ENCODE results near the gene MX1.

The MX1 gene

DNA sequence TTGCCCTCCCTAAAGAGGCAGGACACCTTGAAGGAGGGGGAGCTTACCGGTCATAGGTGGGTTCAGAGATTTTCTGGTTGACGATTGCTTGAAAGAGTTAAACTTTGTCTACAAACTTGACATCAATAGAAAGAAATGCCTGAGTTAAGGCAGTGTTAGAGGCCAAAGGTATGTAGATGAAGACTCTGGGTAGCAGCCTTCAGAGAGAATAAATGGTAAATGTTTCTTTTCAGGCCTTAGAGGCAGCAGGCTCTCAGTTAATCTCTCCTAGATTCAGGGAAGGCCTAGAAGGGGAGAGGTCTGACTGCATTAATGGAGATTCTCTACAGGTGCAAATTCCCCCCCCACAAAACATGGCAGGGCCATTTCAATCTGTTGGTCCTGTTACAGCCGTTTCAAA is 27.7 kb downstream of the MX1 start:
- Histone ChIP-seq H2BK15ac (ENCODE audit: low read depth, poor library complexity, severe bottlenecking) (no peak overlapping the region), H2BK12ac (ENCODE audit: low read length in 2 of 2) (no peak overlapping the region), H3K9me3 (ENCODE audit: control insufficient read depth, low read length) (no peaks in the 10 kb centered on the region), H3K4ac (ENCODE audit: low read depth in 1 of 2, low read length in 2 of 2) (no peak overlapping the region), H4K91ac (ENCODE audit: low read length) (no peak overlapping the region), H3K79me1 (replicated peaks; ENCODE audit: low read length, poor library complexity, severe bottlenecking) (no peaks in the 10 kb centered on the region), H3K4me1 (ENCODE audit: control insufficient read depth, insufficient read depth, low read depth, low read length) (peaks cover 7% of the 10 kb centered on the region), H2AK5ac (ENCODE audit: low read length, severe bottlenecking) (no peak overlapping the region), H2BK5ac (ENCODE audit: low read depth, low read length, poor library complexity, severe bottlenecking) (no peak overlapping the region), H2AFZ (ENCODE audit: low read depth, low read length) (no peak overlapping the region), H3K27ac (ENCODE audit: low read length, poor library complexity, severe bottlenecking) (no peak overlapping the region), H3K27me3 (ENCODE audit: control insufficient read depth in 1 of 2, insufficient read depth in 1 of 2, low read length in 2 of 2) (no peaks in the 10 kb centered on the region), H2BK120ac (ENCODE audit: low read depth, low read length) (no peak overlapping the region), H3K4me3 (ENCODE audit: insufficient read depth in 1 of 2, low read depth in 1 of 2, low read length in 2 of 2) (no peak overlapping the region), H3K18ac (ENCODE audit: low read depth in 1 of 2, low read length in 2 of 2) (no peak overlapping the region), H3K9ac (ENCODE audit: low read length) (no peak overlapping the region), H3K4me2 (ENCODE audit: low read length, poor library complexity, severe bottlenecking) (no peak overlapping the region), H3K23ac (ENCODE audit: low read length in 2 of 2) (no peak overlapping the region), H3K14ac (ENCODE audit: low read length in 2 of 2) (no peak overlapping the region), H3K36me3 (ENCODE audit: control insufficient read depth in 1 of 2, insufficient read depth in 2 of 2, low read depth in 1 of 2, low read length in 2 of 2) (peaks cover 0 to 80% of the 10 kb centered on the region in 2 experiments), H4K8ac (ENCODE audit: low read length) (no peak overlapping the region)
- DNase-seq, result no peak
- 45% methylated on average over 2 of the region's 3 CpGs for WGBS

DNA sequence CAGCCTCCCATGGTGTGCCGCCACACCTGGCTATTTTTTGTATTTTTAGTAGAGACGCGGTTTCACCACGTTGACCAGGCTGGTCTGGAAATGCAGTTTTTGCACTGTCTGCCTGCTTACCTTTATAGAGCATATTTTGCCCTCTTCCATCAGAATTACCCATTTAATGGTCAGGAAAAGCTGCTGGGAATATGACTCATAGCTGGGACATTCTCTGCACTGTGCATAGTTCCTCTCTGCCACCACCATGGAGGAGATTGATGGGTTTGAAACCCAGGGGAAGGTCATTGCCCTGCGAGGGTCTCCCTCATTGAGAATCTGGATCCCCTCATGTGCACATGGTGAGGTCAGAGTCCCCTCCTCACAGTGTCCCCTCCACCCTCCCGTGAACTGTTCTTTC is 32.1 kb downstream of the MX1 start:
- H2BK15ac ChIP-seq (ENCODE audit: low read depth, poor library complexity, severe bottlenecking), result no peak overlapping the region

DNA sequence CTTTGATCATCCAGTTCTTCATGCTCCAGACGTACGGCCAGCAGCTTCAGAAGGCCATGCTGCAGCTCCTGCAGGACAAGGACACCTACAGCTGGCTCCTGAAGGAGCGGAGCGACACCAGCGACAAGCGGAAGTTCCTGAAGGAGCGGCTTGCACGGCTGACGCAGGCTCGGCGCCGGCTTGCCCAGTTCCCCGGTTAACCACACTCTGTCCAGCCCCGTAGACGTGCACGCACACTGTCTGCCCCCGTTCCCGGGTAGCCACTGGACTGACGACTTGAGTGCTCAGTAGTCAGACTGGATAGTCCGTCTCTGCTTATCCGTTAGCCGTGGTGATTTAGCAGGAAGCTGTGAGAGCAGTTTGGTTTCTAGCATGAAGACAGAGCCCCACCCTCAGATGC is 32.5 kb downstream of the MX1 start:
- Histone ChIP-seq H3K9ac (ENCODE audit: low read length) (no peak overlapping the region), H3K18ac (ENCODE audit: low read depth in 1 of 2, low read length in 2 of 2) (no peak overlapping the region), H4K91ac (ENCODE audit: low read length) (no peak overlapping the region), H3K4me3 (ENCODE audit: insufficient read depth in 1 of 2, low read depth in 1 of 2, low read length in 2 of 2) (no peak overlapping the region), H2BK120ac (ENCODE audit: low read depth, low read length) (no peak overlapping the region), H2BK12ac (ENCODE audit: low read length in 2 of 2) (no peak overlapping the region), H3K4me1 (ENCODE audit: control insufficient read depth, insufficient read depth, low read depth, low read length) (peaks cover 10% of the 10 kb centered on the region), H3K27ac (ENCODE audit: low read length, poor library complexity, severe bottlenecking) (no peak overlapping the region), H3K4me2 (ENCODE audit: low read length, poor library complexity, severe bottlenecking) (no peak overlapping the region), H2BK5ac (ENCODE audit: low read depth, low read length, poor library complexity, severe bottlenecking) (no peak overlapping the region), H3K27me3 (ENCODE audit: control insufficient read depth in 1 of 2, insufficient read depth in 1 of 2, low read length in 2 of 2) (no peaks in the 10 kb centered on the region), H3K9me3 (ENCODE audit: control insufficient read depth, low read length) (no peaks in the 10 kb centered on the region), H4K8ac (ENCODE audit: low read length) (no peak overlapping the region), H3K4ac (ENCODE audit: low read depth in 1 of 2, low read length in 2 of 2) (no peak overlapping the region), H2BK15ac (ENCODE audit: low read depth, poor library complexity, severe bottlenecking) (no peak overlapping the region), H2AK5ac (ENCODE audit: low read length, severe bottlenecking) (no peak overlapping the region), H3K79me1 (replicated peaks; ENCODE audit: low read length, poor library complexity, severe bottlenecking) (no peaks in the 10 kb centered on the region), H3K36me3 (ENCODE audit: control insufficient read depth in 1 of 2, insufficient read depth in 2 of 2, low read depth in 1 of 2, low read length in 2 of 2) (peaks cover 0 to 47% of the 10 kb centered on the region in 2 experiments), H3K14ac (ENCODE audit: low read length in 2 of 2) (no peak overlapping the region), H3K23ac (ENCODE audit: low read length in 2 of 2) (no peak overlapping the region), H2AFZ (ENCODE audit: low read depth, low read length) (no peak overlapping the region)
- no peak for DNase-seq
- 86% methylated on average over 22 of the region's 22 CpGs for WGBS

More for the DNA sequence above, 32.1 kb downstream of the MX1 start:
- H3K9me3 ChIP-seq (ENCODE audit: control insufficient read depth, low read length), result no peaks in the 10 kb centered on the region
- no peak overlapping the region for H3K4ac ChIP-seq (ENCODE audit: low read depth in 1 of 2, low read length in 2 of 2)
- no peak overlapping the region for H2AFZ ChIP-seq (ENCODE audit: low read depth, low read length)
- no peak overlapping the region for H2BK120ac ChIP-seq (ENCODE audit: low read depth, low read length)
- H3K4me1 ChIP-seq (ENCODE audit: control insufficient read depth, insufficient read depth, low read depth, low read length), result peaks cover 10% of the 10 kb centered on the region
- no peak overlapping the region for H2AK5ac ChIP-seq (ENCODE audit: low read length, severe bottlenecking)
- H3K9ac ChIP-seq (ENCODE audit: low read length), result no peak overlapping the region
- H2BK5ac ChIP-seq (ENCODE audit: low read depth, low read length, poor library complexity, severe bottlenecking), result no peak overlapping the region
- H3K4me2 ChIP-seq (ENCODE audit: low read length, poor library complexity, severe bottlenecking), result no peak overlapping the region
- H3K23ac ChIP-seq (ENCODE audit: low read length in 2 of 2), result no peak overlapping the region
- no peak overlapping the region for H4K8ac ChIP-seq (ENCODE audit: low read length)
- H3K14ac ChIP-seq (ENCODE audit: low read length in 2 of 2), result no peak overlapping the region
- WGBS, result 81% methylated on average over 6 of the region's 6 CpGs
- no peak overlapping the region for H3K18ac ChIP-seq (ENCODE audit: low read depth in 1 of 2, low read length in 2 of 2)
- H3K36me3 ChIP-seq (ENCODE audit: control insufficient read depth in 1 of 2, insufficient read depth in 2 of 2, low read depth in 1 of 2, low read length in 2 of 2), result peaks cover 0 to 51% of the 10 kb centered on the region in 2 experiments
- H3K4me3 ChIP-seq (ENCODE audit: insufficient read depth in 1 of 2, low read depth in 1 of 2, low read length in 2 of 2), result no peak overlapping the region
- no peak overlapping the region for H2BK12ac ChIP-seq (ENCODE audit: low read length in 2 of 2)
- no peaks in the 10 kb centered on the region for H3K79me1 ChIP-seq (replicated peaks; ENCODE audit: low read length, poor library complexity, severe bottlenecking)
- H3K27ac ChIP-seq (ENCODE audit: low read length, poor library complexity, severe bottlenecking), result no peak overlapping the region
- DNase-seq, result no peak
- H4K91ac ChIP-seq (ENCODE audit: low read length), result no peak overlapping the region
- no peaks in the 10 kb centered on the region for H3K27me3 ChIP-seq (ENCODE audit: control insufficient read depth in 1 of 2, insufficient read depth in 1 of 2, low read length in 2 of 2)

DNA sequence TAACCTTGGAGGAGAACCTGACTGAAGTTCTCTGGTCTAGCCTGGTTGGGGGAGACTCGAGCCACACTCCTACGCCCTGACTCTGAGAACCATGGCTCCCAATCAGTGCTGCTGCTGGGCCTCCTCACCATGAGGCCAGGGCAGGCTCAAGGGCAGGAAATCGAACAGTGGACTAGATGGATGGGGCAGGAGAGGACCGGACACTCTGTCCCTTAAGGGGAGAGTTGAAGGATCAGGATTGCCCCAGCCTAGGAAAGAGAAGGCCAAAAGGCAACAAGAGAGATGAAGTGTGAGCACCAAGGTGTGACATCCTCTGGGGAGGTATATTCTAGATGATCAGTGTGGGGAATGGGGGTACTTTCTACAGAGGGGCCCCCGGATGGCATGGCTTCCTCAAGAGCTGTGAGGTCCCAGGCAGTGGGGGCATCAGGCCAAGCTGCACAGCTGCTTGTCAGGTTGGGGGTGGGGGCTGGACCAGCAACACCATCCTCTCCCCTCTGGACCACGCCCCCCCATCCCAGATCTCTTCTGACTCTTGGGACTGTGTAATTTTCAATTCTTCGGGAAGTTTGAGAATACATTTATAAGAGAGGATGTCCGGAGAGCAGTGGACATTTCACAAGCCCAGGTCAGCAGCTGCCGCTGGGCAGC is 34.0 kb downstream of the MX1 start:
- Histone ChIP-seq H3K14ac (ENCODE audit: low read length in 2 of 2) (no peak overlapping the region), H2BK5ac (ENCODE audit: low read depth, low read length, poor library complexity, severe bottlenecking) (no peak overlapping the region), H3K4ac (ENCODE audit: low read depth in 1 of 2, low read length in 2 of 2) (no peak overlapping the region), H2BK120ac (ENCODE audit: low read depth, low read length) (no peak overlapping the region), H4K8ac (ENCODE audit: low read length) (no peak overlapping the region), H4K91ac (ENCODE audit: low read length) (no peak overlapping the region), H3K79me1 (replicated peaks; ENCODE audit: low read length, poor library complexity, severe bottlenecking) (no peaks in the 10 kb centered on the region), H2AK5ac (ENCODE audit: low read length, severe bottlenecking) (no peak overlapping the region), H3K27ac (ENCODE audit: low read length, poor library complexity, severe bottlenecking) (no peak overlapping the region), H3K36me3 (ENCODE audit: control insufficient read depth in 1 of 2, insufficient read depth in 2 of 2, low read depth in 1 of 2, low read length in 2 of 2) (peaks cover 0 to 35% of the 10 kb centered on the region in 2 experiments), H2AFZ (ENCODE audit: low read depth, low read length) (no peak overlapping the region), H3K27me3 (ENCODE audit: control insufficient read depth in 1 of 2, insufficient read depth in 1 of 2, low read length in 2 of 2) (no peaks in the 10 kb centered on the region), H3K9ac (ENCODE audit: low read length) (no peak overlapping the region), H2BK12ac (ENCODE audit: low read length in 2 of 2) (no peak overlapping the region), H3K23ac (ENCODE audit: low read length in 2 of 2) (no peak overlapping the region), H3K4me3 (ENCODE audit: insufficient read depth in 1 of 2, low read depth in 1 of 2, low read length in 2 of 2) (no peak overlapping the region), H3K4me1 (ENCODE audit: control insufficient read depth, insufficient read depth, low read depth, low read length) (peaks cover 10% of the 10 kb centered on the region), H3K4me2 (ENCODE audit: low read length, poor library complexity, severe bottlenecking) (no peak overlapping the region), H2BK15ac (ENCODE audit: low read depth, poor library complexity, severe bottlenecking) (no peak overlapping the region), H3K18ac (ENCODE audit: low read depth in 1 of 2, low read length in 2 of 2) (no peak overlapping the region), H3K9me3 (ENCODE audit: control insufficient read depth, low read length) (no peaks in the 10 kb centered on the region)
- WGBS, result 90% methylated on average over 8 of the region's 9 CpGs
- DNase-seq, result no peak

Data from mesenchymal stem cell (in vitro differentiated cells and primary cell).